ENCODE results near the gene BBX. TPM values are rescaled to one million over a fixed set of nuclear protein-coding genes. Genes with fewer than 3 reads are reported as not detected.

BBX gene
- total RNA-seq, 4 donors from 2014 or later = 24.2 to 68.7 (median 38.0) TPM

- Histone ChIP-seq H3K27ac (no peak overlapping the region), H3K9me3 (no peaks in the 10 kb centered on the region), H3K4me1 (peaks cover 11% of the 10 kb centered on the region), H3K27me3 (no peaks in the 10 kb centered on the region), H3K36me3 (no peaks in the 10 kb centered on the region), H3K4me3 (no peak overlapping the region)
- DNase-seq (ENCODE audit: low spot score in 2 of 2) = no peak
- no peak for TF ChIP-seq POLR2AphosphoS5 (IDR thresholded peaks at IDR 0.05)
- no peak for TF ChIP-seq EP300 (IDR thresholded peaks at IDR 0.05)
- TF ChIP-seq CTCF (IDR thresholded peaks at IDR 0.05) = no peak
- no peak for TF ChIP-seq POLR2A (IDR thresholded peaks at IDR 0.05)
- WGBS = 31% methylated on average over 2 of the region's 2 CpGs
These were observed 157.2 kb downstream of the BBX start for GRCh38 chr3:107679921-107680320.

- no peak overlapping the region for H3K4me3 ChIP-seq
- H3K27me3 ChIP-seq = no peaks in the 10 kb centered on the region
- no peaks in the 10 kb centered on the region for H3K36me3 ChIP-seq
- WGBS = 94% methylated on average over 2 of the region's 2 CpGs
- peaks cover 8% of the 10 kb centered on the region for H3K4me1 ChIP-seq
- TF ChIP-seq POLR2A (IDR thresholded peaks at IDR 0.05) (no peak), EP300 (IDR thresholded peaks at IDR 0.05) (no peak), POLR2AphosphoS5 (IDR thresholded peaks at IDR 0.05) (no peak), CTCF (IDR thresholded peaks at IDR 0.05) (no peak)
- no peak for DNase-seq (ENCODE audit: low spot score in 2 of 2)
- H3K27ac ChIP-seq = no peak overlapping the region
- no peaks in the 10 kb centered on the region for H3K9me3 ChIP-seq
These were observed 157.9 kb downstream of the BBX start for GRCh38 chr3:107680698-107681097.

GRCh38 chr3:107681396-107681795, 158.6 kb downstream of the BBX start:
- DNase-seq (ENCODE audit: low spot score in 2 of 2) = no peak
- Histone ChIP-seq H3K36me3 (no peaks in the 10 kb centered on the region), H3K4me3 (no peak overlapping the region), H3K9me3 (no peaks in the 10 kb centered on the region), H3K4me1 (peaks cover 7% of the 10 kb centered on the region), H3K27ac (no peak overlapping the region), H3K27me3 (no peaks in the 10 kb centered on the region)
- 87% methylated on average over 3 of the region's 3 CpGs for WGBS
- no peak for TF ChIP-seq POLR2AphosphoS5 (IDR thresholded peaks at IDR 0.05)
- no peak for TF ChIP-seq CTCF (IDR thresholded peaks at IDR 0.05)
- no peak for TF ChIP-seq POLR2A (IDR thresholded peaks at IDR 0.05)
- TF ChIP-seq EP300 (IDR thresholded peaks at IDR 0.05) = no peak

GRCh38 chr3:107682580-107682979, 159.8 kb downstream of the BBX start:
- Histone ChIP-seq H3K9me3 (no peaks in the 10 kb centered on the region), H3K27me3 (no peaks in the 10 kb centered on the region), H3K4me1 (peaks cover 7% of the 10 kb centered on the region), H3K36me3 (no peaks in the 10 kb centered on the region), H3K4me3 (no peak overlapping the region), H3K27ac (no peak overlapping the region)
- TF ChIP-seq CTCF (IDR thresholded peaks at IDR 0.05) (no peak), POLR2AphosphoS5 (IDR thresholded peaks at IDR 0.05) (no peak), POLR2A (IDR thresholded peaks at IDR 0.05) (no peak), EP300 (IDR thresholded peaks at IDR 0.05) (no peak)
- WGBS = 88% methylated on average over 1 of the region's 1 CpG
- no peak for DNase-seq (ENCODE audit: low spot score in 2 of 2)

- H3K4me3 ChIP-seq = no peak overlapping the region
- TF ChIP-seq POLR2AphosphoS5 (IDR thresholded peaks at IDR 0.05) (no peak), CTCF (IDR thresholded peaks at IDR 0.05) (no peak), EP300 (IDR thresholded peaks at IDR 0.05) (no peak), POLR2A (IDR thresholded peaks at IDR 0.05) (no peak)
- H3K36me3 ChIP-seq = no peaks in the 10 kb centered on the region
- no peak for DNase-seq (ENCODE audit: low spot score in 2 of 2)
- 37% methylated on average over 4 of the region's 4 CpGs for WGBS
- H3K27me3 ChIP-seq = no peaks in the 10 kb centered on the region
- no peaks in the 10 kb centered on the region for H3K9me3 ChIP-seq
- no peak overlapping the region for H3K27ac ChIP-seq
- H3K4me1 ChIP-seq = peaks cover 7% of the 10 kb centered on the region
These were observed 160.7 kb downstream of the BBX start for GRCh38 chr3:107683447-107683846.
